ENCODE measurements around the gene CETN2. TPM values are rescaled to one million over a fixed set of nuclear protein-coding genes. Genes with fewer than 3 reads are reported as not detected.
A peak's percentile ranks its signal among the peaks of the same experiment; 100 is the strongest.

The CETN2 gene
- total RNA-seq, 1 experiment from 2014 or later = 24.6 TPM

DNA sequence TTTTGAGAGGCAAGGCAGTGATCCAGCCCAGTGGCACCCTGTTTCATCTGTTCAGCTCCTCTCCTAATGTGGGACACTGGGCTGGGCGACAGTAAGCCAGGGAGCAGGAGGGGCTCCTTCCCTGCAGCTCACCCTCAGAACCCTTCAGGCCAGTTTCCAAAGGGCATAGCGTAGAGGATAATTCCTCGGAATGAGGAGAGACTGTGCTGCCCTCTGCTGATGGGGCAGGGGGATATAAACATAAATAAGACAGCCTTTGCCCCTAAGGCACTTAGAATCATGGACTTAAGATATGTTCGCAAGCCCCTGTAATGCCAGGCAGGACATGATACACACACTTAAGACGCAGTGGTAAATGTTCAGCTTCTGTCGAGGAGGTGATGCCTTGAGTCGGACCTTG is 39.4 kb upstream of the CETN2 start:
- TF ChIP-seq, protein P1, sequence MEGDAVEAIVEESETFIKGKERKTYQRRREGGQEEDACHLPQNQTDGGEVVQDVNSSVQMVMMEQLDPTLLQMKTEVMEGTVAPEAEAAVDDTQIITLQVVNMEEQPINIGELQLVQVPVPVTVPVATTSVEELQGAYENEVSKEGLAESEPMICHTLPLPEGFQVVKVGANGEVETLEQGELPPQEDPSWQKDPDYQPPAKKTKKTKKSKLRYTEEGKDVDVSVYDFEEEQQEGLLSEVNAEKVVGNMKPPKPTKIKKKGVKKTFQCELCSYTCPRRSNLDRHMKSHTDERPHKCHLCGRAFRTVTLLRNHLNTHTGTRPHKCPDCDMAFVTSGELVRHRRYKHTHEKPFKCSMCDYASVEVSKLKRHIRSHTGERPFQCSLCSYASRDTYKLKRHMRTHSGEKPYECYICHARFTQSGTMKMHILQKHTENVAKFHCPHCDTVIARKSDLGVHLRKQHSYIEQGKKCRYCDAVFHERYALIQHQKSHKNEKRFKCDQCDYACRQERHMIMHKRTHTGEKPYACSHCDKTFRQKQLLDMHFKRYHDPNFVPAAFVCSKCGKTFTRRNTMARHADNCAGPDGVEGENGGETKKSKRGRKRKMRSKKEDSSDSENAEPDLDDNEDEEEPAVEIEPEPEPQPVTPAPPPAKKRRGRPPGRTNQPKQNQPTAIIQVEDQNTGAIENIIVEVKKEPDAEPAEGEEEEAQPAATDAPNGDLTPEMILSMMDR (conservative IDR thresholded peaks at IDR 0.05) = peak; percentile 46; the same call in 2 of the 3 replicates
- H2AFZ ChIP-seq (ENCODE audit: low read length) = no peak overlapping the region
- no peak overlapping the region for H4K91ac ChIP-seq (ENCODE audit: insufficient read length, low read depth, low read length)
- Mint-ChIP-seq H3K4me1 (peaks cover 7 to 13% of the 10 kb centered on the region in 2 experiments), H3K4me3 (no peak overlapping the region), H3K27me3 (ENCODE audit: low read depth) (peaks cover 7% of the 10 kb centered on the region), H3K9me3 (peaks cover 79 to 90% of the 10 kb centered on the region in 2 experiments), H3K27ac (no peak overlapping the region), H3K36me3 (ENCODE audit: insufficient read depth in 1 of 3, low read depth in 3 of 3) (peaks cover 37 to 66% (median 46%) of the 10 kb centered on the region in 3 experiments)
- H3K18ac ChIP-seq (ENCODE audit: insufficient read length, low read depth, low read length) = no peak overlapping the region
- no peaks in the 10 kb centered on the region for H4K20me1 ChIP-seq (ENCODE audit: control insufficient read depth, insufficient read depth, insufficient read length)
- no peak overlapping the region for H3K27ac ChIP-seq (ENCODE audit: insufficient read length, low read depth, low read length)
- H3K4ac ChIP-seq (ENCODE audit: low read depth, low read length) = no peak overlapping the region
- H3K4me1 ChIP-seq (ENCODE audit: insufficient read depth, low read length) = no peaks in the 10 kb centered on the region
- WGBS (ENCODE audit: extremely low coverage, insufficient read length, low lambda C conversion rate) = no CpG with 5 or more reads among the region's 7 CpGs
- no peak overlapping the region for H2AK5ac ChIP-seq (ENCODE audit: insufficient read length, low read length)
- no peak overlapping the region for H3K9ac ChIP-seq (ENCODE audit: extremely low read depth, insufficient read length, low read length)
- no peak overlapping the region for H3K56ac ChIP-seq (ENCODE audit: insufficient read length, low read depth, low read length)
- no peak overlapping the region for H3K4me2 ChIP-seq (ENCODE audit: insufficient read depth, insufficient read length, low read length)
- DNase-seq = no peak
- H3K79me2 ChIP-seq (ENCODE audit: insufficient read depth, low read length) = no peaks in the 10 kb centered on the region
- no peak overlapping the region for H3K23ac ChIP-seq (ENCODE audit: insufficient read length, low read depth, low read length)
- no peaks in the 10 kb centered on the region for H3K79me1 ChIP-seq (ENCODE audit: insufficient read depth, low read depth, low read length, poor library complexity, severe bottlenecking)
- no peak overlapping the region for H2BK5ac ChIP-seq (ENCODE audit: insufficient read length, low read length)
- no peak overlapping the region for H4K5ac ChIP-seq (ENCODE audit: insufficient read length, low read depth, low read length)
- no peaks in the 10 kb centered on the region for H3K23me2 ChIP-seq (ENCODE audit: insufficient read length, low read depth, low read length, poor library complexity, severe bottlenecking)
- no peak overlapping the region for H3K14ac ChIP-seq (ENCODE audit: insufficient read depth, low read length)
- no peaks in the 10 kb centered on the region for H3K27me3 ChIP-seq (ENCODE audit: insufficient read depth, low read length)
- H2BK15ac ChIP-seq (ENCODE audit: low read depth, low read length) = no peak overlapping the region
- H2BK20ac ChIP-seq (ENCODE audit: low read depth, low read length, poor library complexity, severe bottlenecking) = no peak overlapping the region
- H2BK120ac ChIP-seq (ENCODE audit: low read depth, low read length, poor library complexity, severe bottlenecking) = no peak overlapping the region
- H4K8ac ChIP-seq (replicated peaks; ENCODE audit: insufficient read length, low read depth, low read length) = no peak overlapping the region
- no peak overlapping the region for H3T11ph ChIP-seq (ENCODE audit: low read length)
- H3K9me3 ChIP-seq (ENCODE audit: control insufficient read depth, low read depth, low read length) = peaks cover 17% of the 10 kb centered on the region
- H2BK12ac ChIP-seq (ENCODE audit: insufficient read length, low read depth, low read length) = no peak overlapping the region
